ENCODE results near the gene VAPA.
"Not testable (repeated sequence)": the region's sequence is repeated elsewhere in the genome, so short reads cannot be mapped to it uniquely, and the experiment has no call there.

Gene VAPA

GRCh38 chr18:9885170-9886004 lies 28.4 kb upstream of the VAPA start, which contains the start of gene TXNDC2:
TSS of gene TXNDC2 (plus strand) at chr18:9885973. CDS start at chr18:9886681, 708 bp downstream.
- no peak for DNase-seq (ENCODE audit: low read depth)
- no peak within 1 kb of the TSS for H3K4me3 ChIP-seq (ENCODE audit: low read depth, low read length)

GRCh38 chr18:9886005-9886348 lies 27.8 kb upstream of the VAPA start:
- no peak for DNase-seq (ENCODE audit: low read depth)
- no peak overlapping the region for H3K4me3 ChIP-seq (ENCODE audit: low read depth, low read length)

- H3K4me3 ChIP-seq (ENCODE audit: low read depth, low read length), result no peak overlapping the region
- DNase-seq (ENCODE audit: low read depth), result no peak
These were observed 25.8 kb upstream of the VAPA start for GRCh38 chr18:9887992-9888391.

- no peak overlapping the region for H3K4me3 ChIP-seq (ENCODE audit: low read depth, low read length)
- no peak for DNase-seq (ENCODE audit: low read depth)
These were observed 23.6 kb upstream of the VAPA start for GRCh38 chr18:9890196-9890595.

- no peak overlapping the region for H3K4me3 ChIP-seq (ENCODE audit: low read depth, low read length)
- no peak for DNase-seq (ENCODE audit: low read depth)
These were observed 22.9 kb upstream of the VAPA start for GRCh38 chr18:9890957-9891356.

- H3K4me3 ChIP-seq (ENCODE audit: low read depth, low read length); DNase-seq (ENCODE audit: low read depth): not testable (repeated sequence)
These were observed 22.3 kb upstream of the VAPA start for GRCh38 chr18:9891515-9891914.

- no peak overlapping the region for H3K4me3 ChIP-seq (ENCODE audit: low read depth, low read length)
- DNase-seq (ENCODE audit: low read depth), result no peak
These were observed 19.3 kb upstream of the VAPA start for GRCh38 chr18:9894454-9895068.

GRCh38 chr18:9897129-9897528 lies 16.7 kb upstream of the VAPA start:
- DNase-seq (ENCODE audit: low read depth), result no peak

GRCh38 chr18:9897787-9898291 lies 16.0 kb upstream of the VAPA start:
- not testable (repeated sequence) for H3K4me3 ChIP-seq (ENCODE audit: low read depth, low read length); DNase-seq (ENCODE audit: low read depth)

More at GRCh38 chr18:9897129-9897528, 16.7 kb upstream of the VAPA start:
- no peak overlapping the region for H3K4me3 ChIP-seq (ENCODE audit: low read depth, low read length)

- no peak overlapping the region for H3K4me3 ChIP-seq (ENCODE audit: low read depth, low read length)
- DNase-seq (ENCODE audit: low read depth), result no peak
These were observed 14.8 kb upstream of the VAPA start for GRCh38 chr18:9898792-9899549.

GRCh38 chr18:9899550-9899930 lies 14.3 kb upstream of the VAPA start:
- DNase-seq (ENCODE audit: low read depth); H3K4me3 ChIP-seq (ENCODE audit: low read depth, low read length): not testable (repeated sequence)

GRCh38 chr18:9900699-9901098 lies 13.1 kb upstream of the VAPA start:
- no peak for DNase-seq (ENCODE audit: low read depth)
- H3K4me3 ChIP-seq (ENCODE audit: low read depth, low read length), result no peak overlapping the region

- no peak overlapping the region for H3K4me3 ChIP-seq (ENCODE audit: low read depth, low read length)
- DNase-seq (ENCODE audit: low read depth), result no peak
These were observed 12.4 kb upstream of the VAPA start for GRCh38 chr18:9901377-9901776.

GRCh38 chr18:9902264-9902663 lies 11.6 kb upstream of the VAPA start:
- DNase-seq (ENCODE audit: low read depth); H3K4me3 ChIP-seq (ENCODE audit: low read depth, low read length): not testable (repeated sequence)

- no peak for DNase-seq (ENCODE audit: low read depth)
These were observed 11.0 kb upstream of the VAPA start for GRCh38 chr18:9902832-9903231.

GRCh38 chr18:9905401-9905922 lies 8.4 kb upstream of the VAPA start:
- DNase-seq (ENCODE audit: low read depth), result peak; percentile 73
- no peak overlapping the region for H3K4me3 ChIP-seq (ENCODE audit: low read depth, low read length)

More at GRCh38 chr18:9902832-9903231, 11.0 kb upstream of the VAPA start:
- H3K4me3 ChIP-seq (ENCODE audit: low read depth, low read length), result no peak overlapping the region

- H3K4me3 ChIP-seq (ENCODE audit: low read depth, low read length), result no peak overlapping the region
- no peak for DNase-seq (ENCODE audit: low read depth)
These were observed 7.3 kb upstream of the VAPA start for GRCh38 chr18:9906481-9906880.

- no peak for DNase-seq (ENCODE audit: low read depth)
- no peak overlapping the region for H3K4me3 ChIP-seq (ENCODE audit: low read depth, low read length)
These were observed 5.9 kb upstream of the VAPA start for GRCh38 chr18:9907867-9908266.

GRCh38 chr18:9910071-9910470 lies 3.7 kb upstream of the VAPA start:
- DNase-seq (ENCODE audit: low read depth), result no peak
- no peak overlapping the region for H3K4me3 ChIP-seq (ENCODE audit: low read depth, low read length)

GRCh38 chr18:9910661-9911060 lies 3.2 kb upstream of the VAPA start:
- H3K4me3 ChIP-seq (ENCODE audit: low read depth, low read length), result no peak overlapping the region
- no peak for DNase-seq (ENCODE audit: low read depth)
